Fibroblast of lung (primary cell): ENCODE results near the gene CIB4. TPM values are rescaled to one million over a fixed set of nuclear protein-coding genes. Genes with fewer than 3 reads are reported as not detected.
A peak's percentile ranks its signal among the peaks of the same experiment; 100 is the strongest.

Experiments used
- DNase-seq, 2 donors: peaks; one replicate each; pipeline versions ENCODE4 v3.0.0 to v3.0.0-alpha.2; 2010; ENCODE audit warnings: low read depth in 2 of 2
- H2AFZ ChIP-seq: 2 replicates; pipeline ENCODE4 v1.5.1; 2012; ENCODE audit warnings: low read length, control low read depth, inconsistent platforms
- H3K27ac ChIP-seq: 2 replicates; pipeline ENCODE4 v1.5.1; 2011; ENCODE audit warnings: low read length, control low read depth; ENCODE audit not compliant: insufficient read depth
- H3K27me3 ChIP-seq: 2 replicates; pipeline ENCODE4 v1.5.1; 2011; ENCODE audit warnings: mild to moderate bottlenecking, low read length; ENCODE audit not compliant: control insufficient read depth, insufficient read depth
- H3K36me3 ChIP-seq: 2 replicates; pipeline ENCODE4 v1.5.1; 2011; ENCODE audit warnings: low read length; ENCODE audit not compliant: control insufficient read depth, insufficient read depth
- H3K4me1 ChIP-seq: 2 replicates; pipeline ENCODE4 v1.5.1; 2011; ENCODE audit warnings: low read length; ENCODE audit not compliant: control insufficient read depth, insufficient read depth; ENCODE audit errors: extremely low read depth
- H3K4me2 ChIP-seq: 2 replicates; pipeline ENCODE4 v1.5.1; 2011; ENCODE audit warnings: low read length, control low read depth; ENCODE audit not compliant: insufficient read depth; ENCODE audit errors: extremely low read depth
- H3K4me3 ChIP-seq, 4 experiments: fragments of 200-600 bp in 1 of 4; sonication (generic) in 1 of 4; replicated peaks in 1 of 4; 2 replicates each; pipeline ENCODE4 v1.5.1; 2011 to 2016; ENCODE audit warnings: low read length in 4 of 4, low read depth in 3 of 4, mild to moderate bottlenecking in 3 of 4, control low read depth in 2 of 4, inconsistent platforms in 1 of 4, mixed read lengths in 1 of 4; ENCODE audit not compliant: insufficient read depth in 1 of 4; ENCODE audit errors: control extremely low read depth in 1 of 4
- H3K79me2 ChIP-seq: 2 replicates; pipeline ENCODE4 v1.5.1; 2012; ENCODE audit warnings: mild to moderate bottlenecking, low read length, inconsistent platforms; ENCODE audit not compliant: control insufficient read depth, insufficient read depth
- H3K9ac ChIP-seq: 2 replicates; pipeline ENCODE4 v1.5.1; 2011; ENCODE audit warnings: mild to moderate bottlenecking, low read length, control low read depth; ENCODE audit not compliant: insufficient read depth
- H3K9me3 ChIP-seq: 2 replicates; pipeline ENCODE4 v1.5.1; 2012; ENCODE audit warnings: low read depth, low read length; ENCODE audit not compliant: control insufficient read depth, insufficient read depth
- H4K20me1 ChIP-seq: 2 replicates; pipeline ENCODE4 v1.5.1; 2011; ENCODE audit warnings: low read length; ENCODE audit not compliant: control insufficient read depth, insufficient read depth; ENCODE audit errors: extremely low read depth
- CTCF ChIP-seq, 2 donors: IDR thresholded peaks in 1 of 2; conservative IDR thresholded peaks in 1 of 2; 1 replicate in 1 of 2; 2 replicates in 1 of 2; pipeline ENCODE4 v1.5.1; 2011 to 2012; ENCODE audit warnings: low read length in 2 of 2, control low read depth in 1 of 2, inconsistent platforms in 1 of 2, low read depth in 1 of 2, mild to moderate bottlenecking in 1 of 2
- EZH2 ChIP-seq: IDR thresholded peaks from 2 replicates; pipeline ENCODE4 v1.5.1; 2012; ENCODE audit warnings: low read length, control low read depth, mild to moderate bottlenecking; ENCODE audit errors: missing control alignments
- polyA plus RNA-seq, 2 donors: library from polyadenylated mRNA; depleted of rRNA in 1 of 2; stranded (reverse) in 1 of 2; unstranded in 1 of 2; fragments of >200 nt; gene quantifications; 2 replicates each; pipeline ENCODE4 v1.2.1, GENCODE V29; 2011 to 2012; ENCODE audit warnings: missing spikeins in 1 of 2
- total RNA-seq: library from RNA; depleted of rRNA; stranded (reverse); fragments of >200 nt; gene quantifications from 2 replicates; pipeline ENCODE4 v1.2.1, GENCODE V29; 2014

Gene CIB4
- total and polyA plus RNA-seq, 2 donors (not counting 1 experiment from before 2014, with no cell fraction given): not detected

GRCh38 chr2:26612522-26613240, 28.5 kb downstream of the CIB4 start:
- H3K36me3 ChIP-seq: no peaks in the 10 kb centered on the region
- no peaks in the 10 kb centered on the region for H3K79me2 ChIP-seq
- no peak overlapping the region for H3K4me3 ChIP-seq
- TF ChIP-seq EZH2: no peak
- TF ChIP-seq CTCF (conservative IDR thresholded peaks at IDR 0.05 in 1 of 2, IDR thresholded peaks at IDR 0.05 in 1 of 2; ENCODE audit: low read depth in 1 of 2, low read length in 2 of 2): no peak
- H3K27ac ChIP-seq: no peak overlapping the region
- DNase-seq: no peak
- H3K9ac ChIP-seq: no peak overlapping the region
- no peak overlapping the region for H3K4me2 ChIP-seq
- H3K9me3 ChIP-seq: no peaks in the 10 kb centered on the region
- H4K20me1 ChIP-seq: no peaks in the 10 kb centered on the region
- H2AFZ ChIP-seq: no peak overlapping the region
- H3K27me3 ChIP-seq: peaks cover 53% of the 10 kb centered on the region
- H3K4me1 ChIP-seq: no peaks in the 10 kb centered on the region

GRCh38 chr2:26612034-26612433, 29.1 kb downstream of the CIB4 start:
- no peak overlapping the region for H3K27ac ChIP-seq
- no peaks in the 10 kb centered on the region for H3K9me3 ChIP-seq
- H3K4me1 ChIP-seq: no peaks in the 10 kb centered on the region
- H4K20me1 ChIP-seq: no peaks in the 10 kb centered on the region
- no peaks in the 10 kb centered on the region for H3K36me3 ChIP-seq
- peaks cover 55% of the 10 kb centered on the region for H3K27me3 ChIP-seq
- no peak overlapping the region for H3K9ac ChIP-seq
- no peak for DNase-seq
- no peak overlapping the region for H3K4me3 ChIP-seq
- no peak overlapping the region for H2AFZ ChIP-seq
- no peak overlapping the region for H3K4me2 ChIP-seq
- no peaks in the 10 kb centered on the region for H3K79me2 ChIP-seq
- TF ChIP-seq EZH2: no peak
- TF ChIP-seq CTCF (conservative IDR thresholded peaks at IDR 0.05 in 1 of 2, IDR thresholded peaks at IDR 0.05 in 1 of 2; ENCODE audit: low read depth in 1 of 2, low read length in 2 of 2): no peak

- DNase-seq: no peak
- Histone ChIP-seq H3K4me1 (no peaks in the 10 kb centered on the region), H3K27ac (no peak overlapping the region), H3K4me2 (no peak overlapping the region), H3K9me3 (no peaks in the 10 kb centered on the region), H3K27me3 (peaks cover 46% of the 10 kb centered on the region), H3K79me2 (no peaks in the 10 kb centered on the region), H2AFZ (no peak overlapping the region), H3K9ac (no peak overlapping the region), H3K36me3 (no peaks in the 10 kb centered on the region), H4K20me1 (no peaks in the 10 kb centered on the region), H3K4me3 (no peak overlapping the region)
- TF ChIP-seq EZH2 (peak; percentile 56), CTCF (conservative IDR thresholded peaks at IDR 0.05 in 1 of 2, IDR thresholded peaks at IDR 0.05 in 1 of 2; ENCODE audit: low read depth in 1 of 2, low read length in 2 of 2) (no peak)
Observed at GRCh38 chr2:26610504-26611335, 30.4 kb downstream of the CIB4 start.
